ENCODE results near the gene CARD19.

- TF ChIP-seq CTCF (tag by site-specific recombination; IDR thresholded peaks at IDR 0.05) = no peak
- TF ChIP-seq KLF8 (tag by site-specific recombination; IDR thresholded peaks at IDR 0.05) = no peak
These were observed 19.8 kb upstream of the CARD19 start for GRCh38 chr9:93076101-93076791.

All from HEK293 (cell line).